Breast epithelium (tissue), 3 donors: ENCODE measurements around the gene SFSWAP.

ENCODE experiments used
- CTCF ChIP-seq, 3 donors: fragments of 450-650 bp; IDR thresholded peaks; one replicate each; pipeline ENCODE4 v1.5.1; 2016 to 2017; ENCODE audit warnings: antibody characterized with exemption in 3 of 3, mild to moderate bottlenecking in 3 of 3, moderate library complexity in 3 of 3
- POLR2A ChIP-seq: fragments of 450-650 bp; IDR thresholded peaks from one replicate; pipeline ENCODE4 v1.6.1; 2016; ENCODE audit warnings: antibody characterized with exemption, mild to moderate bottlenecking, moderate library complexity
- POLR2AphosphoS5 ChIP-seq, 3 donors: sonication (generic); formaldehyde crosslinking; IDR thresholded peaks; one replicate each; pipeline ENCODE4 v1.6.1; 2017; ENCODE audit warnings: antibody characterized with exemption in 3 of 3

DNA sequence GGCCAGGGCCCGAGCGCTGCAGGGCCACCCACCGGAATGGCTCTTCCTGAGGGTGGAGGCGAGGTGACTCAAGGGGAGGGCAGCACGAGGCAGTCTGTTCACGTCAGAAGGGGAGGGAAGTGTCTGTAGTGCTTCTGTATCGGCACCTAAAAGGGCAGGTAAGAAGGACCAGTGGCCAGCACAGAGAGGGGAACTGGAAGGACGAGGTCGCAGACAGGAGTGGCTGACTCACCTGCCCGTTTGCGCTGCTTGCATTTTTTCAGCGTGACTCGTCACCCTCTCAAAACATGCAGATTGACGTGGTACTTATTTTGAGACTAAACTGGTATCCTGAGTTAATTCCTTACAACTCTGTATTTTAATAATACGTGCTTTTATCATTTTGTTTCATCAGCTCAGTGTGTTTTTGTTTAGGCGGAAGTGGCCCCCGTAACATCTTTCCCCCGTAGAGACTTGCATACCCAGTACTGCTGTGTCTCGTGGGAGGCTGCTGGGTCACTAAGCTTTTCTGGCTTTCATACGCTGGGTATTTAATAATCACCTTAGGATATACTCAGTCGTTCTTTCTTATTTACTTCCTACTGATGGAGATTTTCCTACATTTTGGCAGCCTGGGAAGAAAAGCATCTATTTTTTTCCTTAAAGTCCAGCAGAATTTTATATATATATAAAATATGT, 26.4 kb downstream of the SFSWAP start:
- no peak for TF ChIP-seq CTCF (IDR thresholded peaks at IDR 0.05)
- no peak for TF ChIP-seq POLR2A
- TF ChIP-seq POLR2AphosphoS5 (IDR thresholded peaks at IDR 0.05) = no peak
